Lower lobe of right lung (tissue), 2 donors: ENCODE results near the gene ABCC12. TPM values are rescaled to one million over a fixed set of nuclear protein-coding genes. Genes with fewer than 3 reads are reported as not detected.
"Not testable (repeated sequence)": the region's sequence is repeated elsewhere in the genome, so short reads cannot be mapped to it uniquely, and the experiment has no call there.

Experiments used
- ATAC-seq, 2 donors: fragments of 200-7000 bp; cut with Tn5 transposase; one replicate each; pipeline ENCODE4 v1.9.1; 2020 to 2022; ENCODE audit warnings: mild to moderate bottlenecking in 2 of 2, moderate library complexity in 2 of 2
- DNase-seq: peaks from one replicate; pipeline ENCODE4 v3.0.0-alpha.2; 2020
- H3K27ac ChIP-seq: fragments of 200-600 bp; one replicate; pipeline ENCODE4 v1.8.0; 2022
- H3K27me3 ChIP-seq: fragments of 200-600 bp; one replicate; pipeline ENCODE4 v1.8.0; 2022; ENCODE audit warnings: low read depth
- H3K36me3 ChIP-seq: fragments of 200-600 bp; one replicate; pipeline ENCODE4 v1.8.0; 2022; ENCODE audit warnings: mild to moderate bottlenecking
- H3K4me1 ChIP-seq: fragments of 200-600 bp; one replicate; pipeline ENCODE4 v1.8.0; 2022
- H3K4me3 ChIP-seq: fragments of 200-600 bp; one replicate; pipeline ENCODE4 v1.8.0; 2022; ENCODE audit warnings: mild to moderate bottlenecking
- H3K9me3 ChIP-seq: fragments of 200-600 bp; one replicate; pipeline ENCODE4 v1.8.0; 2022
- intact Hi-C: fragments of 100-400 bp; cut with DNase I; formaldehyde crosslinking; loops from one replicate; pipeline ENCODE4 v1.11.0; 2022
- total RNA-seq: library from RNA; stranded (reverse); fragmentation: NEBNext Ultra II Directional; extraction: Animal tissue kit (Norgen Biotek cat#: 25700); gene quantifications from one replicate; pipeline ENCODE4 v1.2.1, GENCODE V29; 2021
- TF ChIP-seq, protein P1 (sequence below): fragments of 200-600 bp; IDR thresholded peaks from one replicate; pipeline ENCODE4 v1.8.0; 2022; ENCODE audit warnings: antibody characterized with exemption, mild to moderate bottlenecking
- donor health status: DM: no; HTN: yes; CAD: no; lungs with severe emphysema.

Gene ABCC12
- total RNA-seq, 1 donor from 2014 or later = not detected

DNA sequence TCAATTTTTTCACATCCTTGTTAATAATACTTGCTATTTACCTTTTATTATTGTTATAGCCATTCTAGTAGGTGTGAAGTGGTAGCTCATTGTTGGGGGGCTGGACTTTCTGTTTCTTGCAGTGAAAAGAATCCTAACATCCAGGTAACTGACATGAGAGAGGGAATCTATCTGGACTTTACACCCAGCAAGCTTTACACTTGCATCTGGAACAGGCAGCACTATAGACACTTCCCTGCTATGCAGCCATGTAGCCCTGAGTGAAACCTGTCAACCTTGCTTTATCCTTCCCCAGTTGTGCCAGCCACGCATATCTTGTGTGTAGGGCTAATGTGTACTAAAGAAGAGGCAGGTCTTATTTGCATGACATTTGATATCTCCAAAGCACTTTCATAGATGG, 16.9 kb upstream of the ABCC12 start:
- DNase-seq (no peak), ATAC-seq (no peak)
- no peak overlapping the region for H3K4me3 ChIP-seq
- no peaks in the 10 kb centered on the region for H3K9me3 ChIP-seq
- TF ChIP-seq, protein P1, sequence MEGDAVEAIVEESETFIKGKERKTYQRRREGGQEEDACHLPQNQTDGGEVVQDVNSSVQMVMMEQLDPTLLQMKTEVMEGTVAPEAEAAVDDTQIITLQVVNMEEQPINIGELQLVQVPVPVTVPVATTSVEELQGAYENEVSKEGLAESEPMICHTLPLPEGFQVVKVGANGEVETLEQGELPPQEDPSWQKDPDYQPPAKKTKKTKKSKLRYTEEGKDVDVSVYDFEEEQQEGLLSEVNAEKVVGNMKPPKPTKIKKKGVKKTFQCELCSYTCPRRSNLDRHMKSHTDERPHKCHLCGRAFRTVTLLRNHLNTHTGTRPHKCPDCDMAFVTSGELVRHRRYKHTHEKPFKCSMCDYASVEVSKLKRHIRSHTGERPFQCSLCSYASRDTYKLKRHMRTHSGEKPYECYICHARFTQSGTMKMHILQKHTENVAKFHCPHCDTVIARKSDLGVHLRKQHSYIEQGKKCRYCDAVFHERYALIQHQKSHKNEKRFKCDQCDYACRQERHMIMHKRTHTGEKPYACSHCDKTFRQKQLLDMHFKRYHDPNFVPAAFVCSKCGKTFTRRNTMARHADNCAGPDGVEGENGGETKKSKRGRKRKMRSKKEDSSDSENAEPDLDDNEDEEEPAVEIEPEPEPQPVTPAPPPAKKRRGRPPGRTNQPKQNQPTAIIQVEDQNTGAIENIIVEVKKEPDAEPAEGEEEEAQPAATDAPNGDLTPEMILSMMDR = no peak
- no peaks in the 10 kb centered on the region for H3K4me1 ChIP-seq
- peaks cover 6% of the 10 kb centered on the region for H3K27me3 ChIP-seq
- no peak overlapping the region for H3K27ac ChIP-seq
- no peaks in the 10 kb centered on the region for H3K36me3 ChIP-seq
- intact Hi-C loops = no loop called here

- intact Hi-C loops = no loop called here
Measured at GRCh38 chr16:48169896-48170295, 14.1 kb upstream of the ABCC12 start.

GRCh38 chr16:48168075-48168474, 12.3 kb upstream of the ABCC12 start:
- intact Hi-C loops = no loop called here
- peaks cover 17% of the 10 kb centered on the region for H3K4me1 ChIP-seq
- no peaks in the 10 kb centered on the region for H3K36me3 ChIP-seq
- H3K9me3 ChIP-seq = no peaks in the 10 kb centered on the region
- H3K27ac ChIP-seq = no peak overlapping the region
- no peak overlapping the region for H3K4me3 ChIP-seq
- TF ChIP-seq, protein P1 = no peak
- DNase-seq (no peak), ATAC-seq (peak in 1 of 2 donors; percentile 29)
- H3K27me3 ChIP-seq = no peaks in the 10 kb centered on the region

More at GRCh38 chr16:48169896-48170295, 14.1 kb upstream of the ABCC12 start:
- Histone ChIP-seq H3K9me3 (no peaks in the 10 kb centered on the region), H3K4me3 (no peak overlapping the region), H3K4me1 (peaks cover 10% of the 10 kb centered on the region), H3K27me3 (no peaks in the 10 kb centered on the region), H3K36me3 (no peaks in the 10 kb centered on the region), H3K27ac (no peak overlapping the region)
- TF ChIP-seq, protein P1 = no peak
- DNase-seq (no peak), ATAC-seq (no peak)

DNA sequence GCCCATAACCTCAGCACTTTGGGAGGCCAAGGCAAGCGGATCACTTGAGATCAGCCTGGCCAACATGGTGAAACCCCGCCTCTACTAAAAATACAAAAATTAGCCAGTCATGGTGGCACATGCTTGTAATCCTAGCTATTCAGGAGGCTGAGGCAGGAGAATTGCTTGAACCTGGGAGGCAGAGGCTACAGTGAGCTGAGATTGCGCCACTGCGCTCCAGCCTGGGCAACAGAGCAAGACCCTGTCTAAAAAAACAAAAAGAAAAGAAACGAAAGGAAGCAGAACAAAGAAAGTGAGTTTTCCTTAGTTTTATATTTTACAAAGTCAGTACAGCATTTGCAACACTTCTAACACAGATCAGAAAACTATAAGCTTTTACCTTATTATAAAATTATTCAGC, 10.8 kb upstream of the ABCC12 start:
- H3K36me3 ChIP-seq, H3K27ac ChIP-seq, H3K9me3 ChIP-seq, DNase-seq, H3K4me3 ChIP-seq, H3K27me3 ChIP-seq, intact Hi-C loops, ATAC-seq: not testable (repeated sequence)
- peaks cover 17% of the 10 kb centered on the region for H3K4me1 ChIP-seq

DNA sequence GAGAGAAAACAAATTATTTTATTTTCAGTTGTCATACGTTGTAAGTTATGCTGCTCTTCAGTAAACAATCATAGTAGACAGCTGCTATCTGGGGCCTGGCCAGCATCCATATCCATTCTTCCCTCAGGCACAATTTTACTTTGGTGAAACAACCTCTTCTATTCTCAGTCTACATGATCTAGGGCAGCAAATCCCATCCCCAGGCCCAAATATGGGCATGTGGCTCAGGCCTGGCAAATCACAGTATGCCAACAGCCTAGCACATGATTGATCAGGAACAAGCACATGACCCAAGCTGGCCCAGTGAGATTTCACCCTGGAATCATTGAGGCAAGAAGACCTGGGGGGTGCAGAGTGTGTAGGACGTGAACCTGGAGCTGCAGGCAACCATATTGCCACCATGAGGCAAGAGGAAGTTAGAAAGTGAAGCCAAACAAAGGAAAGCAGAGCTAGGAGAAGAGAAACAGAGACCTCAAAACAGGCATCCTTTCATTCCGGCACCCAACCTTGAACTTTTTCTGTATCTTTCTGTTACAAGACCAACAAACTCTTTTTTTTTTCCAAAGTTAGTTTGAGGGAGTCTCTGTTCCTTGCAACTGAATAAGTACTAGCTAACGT, 10.3 kb upstream of the ABCC12 start:
- Histone ChIP-seq H3K4me3 (no peak overlapping the region), H3K27me3 (no peaks in the 10 kb centered on the region), H3K9me3 (no peaks in the 10 kb centered on the region), H3K36me3 (no peaks in the 10 kb centered on the region), H3K27ac (no peak overlapping the region), H3K4me1 (peaks cover 17% of the 10 kb centered on the region)
- TF ChIP-seq, protein P1 = no peak
- no peak for DNase-seq
- intact Hi-C loops = no loop called here
- no peak for ATAC-seq

GRCh38 chr16:48164907-48165715, 9.3 kb upstream of the ABCC12 start:
- Histone ChIP-seq H3K27me3 (no peaks in the 10 kb centered on the region), H3K4me3 (no peak overlapping the region), H3K4me1 (peaks cover 17% of the 10 kb centered on the region), H3K9me3 (no peaks in the 10 kb centered on the region), H3K36me3 (no peaks in the 10 kb centered on the region), H3K27ac (peak overlapping the region; percentile 31)
- DNase-seq (peak; percentile 81), ATAC-seq (peak; percentile 95 to 96)
- intact Hi-C loops = no loop called here
- TF ChIP-seq, protein P1 = peak; percentile 90
